Muscle of back (tissue), 11 donors: ENCODE data around the gene LYAR. TPM values are rescaled to one million over a fixed set of nuclear protein-coding genes. Genes with fewer than 3 reads are reported as not detected.
"Not testable (repeated sequence)": the region's sequence is repeated elsewhere in the genome, so short reads cannot be mapped to it uniquely, and the experiment has no call there.

Experiments
- DNase-seq, 3 donors: peaks; one replicate each; pipeline versions ENCODE4 v3.0.0 to v3.0.0-alpha.2; 2013
- polyA plus RNA-seq, 10 donors: library from polyadenylated mRNA; unstranded; fragments of 120-200 nt; gene quantifications; one replicate each; pipeline ENCODE4 v1.2.1, GENCODE V29; 2013; ENCODE audit not compliant: insufficient read length in 10 of 10

LYAR gene
- polyA plus RNA-seq, 10 donors, result 13.4 to 18.2 (median 16.0) TPM

DNA sequence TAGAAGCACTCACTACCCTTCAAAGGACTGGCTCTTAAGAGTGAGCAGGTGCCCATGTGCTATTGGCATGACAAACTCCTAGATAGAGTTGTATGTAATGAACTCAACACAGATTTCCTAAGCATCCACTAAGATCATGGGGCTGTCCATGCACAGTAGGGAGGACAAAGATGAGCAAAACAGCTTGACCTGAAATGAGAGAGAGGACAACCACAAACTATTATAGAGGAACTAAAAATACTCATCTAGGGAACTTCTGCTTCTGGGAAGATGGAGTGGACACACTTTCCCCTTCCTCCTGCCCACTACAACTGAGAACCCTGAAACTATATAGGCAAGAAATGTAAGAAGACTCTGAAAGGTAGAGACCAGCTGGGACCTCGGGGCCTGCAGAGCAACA, 21.2 kb downstream of the LYAR start:
- DNase-seq, result no peak

DNA sequence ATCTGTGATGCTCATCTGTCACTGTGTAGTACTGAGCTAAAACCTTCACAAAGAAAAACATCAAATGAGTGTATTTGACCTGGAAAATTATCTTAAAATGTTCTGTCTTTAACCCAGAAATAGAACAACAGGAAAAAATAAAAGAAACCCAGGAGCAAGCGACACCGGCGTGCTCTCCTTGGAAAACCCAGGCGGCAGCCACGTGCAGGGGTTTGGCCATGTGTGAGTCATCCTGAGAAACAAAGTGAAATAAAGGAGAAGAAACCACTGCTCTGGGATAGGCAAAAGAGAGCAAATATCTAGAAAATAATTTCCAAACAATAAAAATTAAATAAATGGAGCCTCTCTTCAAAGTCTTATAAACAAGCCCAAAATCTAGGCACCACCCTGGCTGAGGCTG, 22.0 kb downstream of the LYAR start:
- DNase-seq, result no peak

DNA sequence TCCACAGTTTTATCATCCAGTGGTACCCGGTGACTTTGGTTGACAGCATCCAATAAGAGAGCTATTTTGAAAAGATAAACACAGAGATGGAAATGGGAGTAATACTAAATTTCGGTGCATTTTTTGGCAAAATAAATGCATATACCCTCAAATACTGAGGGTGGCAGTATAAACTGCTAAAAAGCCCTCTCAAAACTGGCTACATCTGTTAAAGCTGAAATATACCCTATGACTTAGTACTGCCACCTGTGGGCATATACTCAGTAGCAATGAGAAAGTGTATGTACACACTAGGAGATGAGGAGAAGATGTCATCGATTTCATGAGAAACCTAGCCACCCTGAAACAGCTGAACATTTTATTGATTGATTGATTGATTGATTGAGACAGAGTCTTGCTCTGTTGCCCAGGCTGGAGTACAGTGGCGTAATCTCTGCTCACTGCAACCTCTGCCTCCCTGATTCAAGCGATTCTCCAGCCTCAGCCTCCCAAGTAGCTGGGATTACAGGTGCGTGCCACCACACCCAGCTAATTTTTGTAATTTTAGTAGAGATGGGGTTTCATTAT, 29.7 kb downstream of the LYAR start:
- DNase-seq, result no peak

DNA sequence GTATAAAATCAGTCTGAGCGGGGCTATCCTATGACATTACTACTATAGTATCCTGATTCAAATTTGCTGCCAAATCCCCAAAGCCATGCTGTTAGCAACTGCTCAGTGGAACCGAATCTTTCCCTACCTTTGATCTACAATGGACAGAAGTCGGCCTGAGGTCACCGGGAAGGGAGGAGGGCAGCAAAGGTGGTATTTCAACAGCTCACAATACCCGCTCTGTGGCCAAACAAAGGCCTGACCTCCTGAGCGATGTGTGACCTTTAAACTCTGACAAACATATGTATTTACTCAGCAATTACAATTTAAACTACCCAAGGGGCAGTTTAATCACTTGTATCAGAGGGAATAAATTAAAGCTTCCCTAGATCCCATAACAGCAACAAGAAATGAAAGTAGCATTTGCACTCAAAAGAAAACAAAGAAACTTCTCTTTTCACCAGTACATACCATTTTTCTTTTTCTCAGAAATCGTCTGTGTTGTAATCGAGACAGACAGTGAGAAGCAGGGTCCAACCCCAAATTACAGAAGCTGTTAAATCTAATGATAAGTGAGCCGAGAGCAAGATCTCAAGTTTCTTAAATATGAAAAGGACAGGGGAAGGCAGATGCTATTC, 30.4 kb downstream of the LYAR start:
- DNase-seq, result peak in 1 of 3 donors; percentile 24

DNA sequence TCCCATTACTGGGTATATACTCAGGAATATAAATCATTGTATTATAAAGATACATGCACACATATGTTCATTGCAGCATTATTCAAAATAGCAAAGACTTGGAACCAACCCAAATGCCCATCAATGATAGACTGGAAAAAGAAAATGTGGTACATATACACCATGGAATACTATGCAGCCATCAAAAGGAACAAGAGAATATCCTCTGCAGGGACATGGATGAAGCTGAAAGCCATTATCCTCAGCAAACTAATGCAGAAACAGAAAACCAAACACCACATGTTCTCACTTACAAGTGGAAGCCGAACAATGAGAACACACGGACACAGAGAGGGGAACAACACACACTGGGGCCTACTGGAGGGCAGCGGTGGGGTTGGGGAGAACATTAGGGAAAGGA, 32.2 kb downstream of the LYAR start:
- DNase-seq, result not testable (repeated sequence)

DNA sequence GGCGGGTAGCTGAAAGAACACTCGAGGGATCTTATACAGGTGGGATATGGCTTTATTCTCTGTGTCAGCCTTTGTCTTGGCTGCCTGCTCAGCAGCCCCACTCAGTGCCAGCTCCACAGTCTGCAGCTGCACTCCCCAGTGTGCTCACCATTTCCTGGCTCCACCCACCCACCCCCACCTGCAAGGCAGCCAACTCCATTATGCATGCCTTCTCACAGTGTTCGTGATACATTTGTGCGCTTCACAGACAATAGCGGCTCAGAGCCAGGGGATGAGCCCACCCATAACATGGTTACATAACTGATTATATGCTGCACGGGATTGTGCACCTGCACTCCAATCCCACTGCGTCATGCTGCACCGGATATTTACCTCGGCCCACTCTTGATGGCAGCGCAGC, 33.2 kb downstream of the LYAR start:
- DNase-seq, result peak in 1 of 3 donors; percentile 41

DNA sequence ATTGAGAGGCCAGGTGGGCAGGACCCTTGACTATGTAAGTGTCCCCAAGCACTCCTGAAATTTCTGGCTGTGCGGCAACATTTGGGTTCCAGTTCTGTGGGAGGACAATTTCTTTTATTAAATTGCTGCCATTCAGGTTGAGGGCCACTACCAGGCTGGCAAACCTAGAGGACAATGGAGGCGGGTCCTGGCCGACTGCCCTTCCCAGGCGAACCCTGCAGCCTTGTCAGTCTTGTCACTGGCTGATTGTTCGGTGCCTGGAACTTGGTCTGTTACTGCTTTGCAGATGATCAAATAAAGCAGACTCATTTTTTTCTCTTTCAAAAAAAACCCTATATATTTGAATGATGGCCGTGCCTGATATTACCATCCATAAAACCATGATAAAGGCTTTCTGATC, 35.3 kb downstream of the LYAR start:
- DNase-seq, result no peak

DNA sequence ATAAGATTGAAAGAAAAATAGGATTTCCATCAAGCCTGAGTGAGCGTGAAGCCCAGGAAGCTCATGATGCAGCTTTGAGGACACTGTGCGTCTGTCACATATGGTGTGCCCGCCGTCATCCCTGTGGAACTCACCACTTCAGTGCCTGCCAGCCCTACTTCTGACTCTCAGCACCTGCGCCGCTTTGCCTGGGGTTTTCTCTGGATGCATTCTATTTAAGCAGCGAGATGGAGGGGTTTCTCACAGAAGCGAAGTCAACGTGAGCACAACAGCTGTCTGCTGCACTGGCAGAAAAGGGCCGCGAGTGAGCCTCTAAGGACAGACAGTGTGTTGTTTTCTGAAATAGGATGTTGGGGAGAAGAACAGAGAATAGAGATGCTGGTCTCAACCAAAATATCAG, 35.8 kb downstream of the LYAR start:
- DNase-seq, result no peak

DNA sequence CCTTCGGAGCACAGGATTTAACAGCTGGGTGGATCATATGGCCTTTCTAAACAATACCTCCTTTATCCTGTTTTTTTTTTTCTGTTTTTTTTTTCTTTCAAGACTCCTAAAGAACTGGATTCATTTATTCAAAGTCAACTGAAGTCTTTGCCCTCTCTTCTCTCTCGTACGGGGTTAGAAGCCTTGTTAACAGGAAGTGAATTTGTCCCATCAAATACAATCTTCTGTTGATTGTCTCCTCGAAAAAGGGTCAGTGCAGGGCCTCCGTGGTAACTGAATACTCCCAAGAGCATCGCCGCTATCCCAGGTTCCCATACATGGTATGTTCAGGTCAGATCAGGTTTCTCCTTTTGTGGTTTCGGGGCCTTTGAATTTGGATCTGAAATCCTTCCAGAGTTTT, 40.1 kb downstream of the LYAR start:
- no peak for DNase-seq

DNA sequence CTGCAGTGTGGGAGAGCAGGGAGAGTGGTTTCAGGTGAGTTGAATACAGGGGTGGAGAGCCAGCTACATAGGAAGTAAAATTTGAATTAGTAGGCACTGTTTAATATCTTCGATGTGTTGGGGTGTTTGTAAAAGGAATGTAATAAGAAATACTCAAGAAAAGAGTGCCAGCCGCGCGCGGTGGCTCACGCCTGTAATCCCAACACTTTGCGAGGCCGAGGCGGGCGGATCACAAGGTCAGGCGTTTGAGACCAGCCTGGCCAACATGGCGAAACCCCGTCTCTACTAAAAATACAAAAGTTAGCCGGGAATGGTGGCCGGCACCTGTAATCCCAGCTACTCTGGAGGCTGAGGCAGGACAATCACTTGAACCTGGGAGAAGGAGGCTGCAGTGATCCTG, 40.6 kb downstream of the LYAR start:
- not testable (repeated sequence) for DNase-seq

DNA sequence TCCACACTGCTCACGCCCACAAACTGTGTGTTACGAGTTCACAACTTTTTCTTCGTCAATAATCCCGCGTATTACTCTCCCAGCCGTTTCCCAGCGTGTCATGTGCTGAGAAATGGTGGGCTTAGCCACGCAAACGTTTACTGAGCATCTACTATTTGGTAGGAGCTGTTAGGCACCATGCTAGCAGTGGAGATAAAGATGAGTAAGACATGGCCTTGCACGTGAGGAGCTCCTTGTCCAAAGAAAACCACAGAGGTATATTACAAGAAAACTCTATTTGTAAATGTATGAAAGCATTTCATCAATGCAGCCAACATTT, 41.1 kb downstream of the LYAR start:
- DNase-seq, result no peak

DNA sequence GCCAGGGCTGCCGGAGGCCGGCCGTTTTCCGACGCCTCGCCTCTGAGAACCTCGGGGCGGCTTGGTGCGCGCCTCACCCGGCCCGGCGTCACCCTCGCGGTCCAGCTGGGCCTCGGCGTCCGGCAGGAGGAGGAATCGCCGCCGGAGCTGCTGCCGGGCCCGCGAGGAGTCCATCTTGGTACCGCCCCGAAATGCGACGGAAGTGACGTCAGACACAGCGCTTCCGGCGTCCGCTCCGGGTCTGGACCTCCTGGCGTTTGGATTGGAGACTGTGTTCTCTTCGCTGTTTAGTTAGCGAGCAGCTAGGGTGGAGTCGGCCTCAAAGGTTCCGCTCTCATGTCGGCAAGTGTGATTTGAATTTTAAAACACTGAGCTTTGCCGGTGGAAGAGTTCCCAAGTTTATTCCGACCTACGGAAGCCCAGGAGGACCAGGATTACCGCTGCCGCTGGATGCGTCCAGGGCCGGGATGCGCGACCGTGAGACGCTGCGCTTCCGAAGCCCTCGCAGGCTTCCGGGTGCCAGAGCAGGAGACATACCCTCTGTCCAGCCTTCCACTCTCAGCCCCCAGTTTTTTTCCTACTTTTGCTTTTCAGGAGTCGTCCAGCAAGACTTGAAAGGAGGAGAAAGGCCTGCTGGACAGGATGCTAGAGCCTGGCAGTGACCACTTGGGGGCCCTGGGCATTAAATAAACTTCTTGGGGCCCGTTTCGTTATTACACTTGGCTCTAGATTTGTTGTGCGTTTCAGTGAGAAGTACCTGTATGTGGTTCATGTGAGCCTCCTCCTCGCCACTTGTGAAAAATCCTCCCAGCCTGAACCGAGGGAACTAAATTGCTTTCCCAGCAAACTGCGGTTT, 41.7 kb downstream of the LYAR start, which contains the start of gene TMEM128:
Gene TMEM128 (minus strand): TSS at position 195 of the 856 bp plus-strand sequence. CDS start 21 bp downstream, at position 174.
- peak; percentile 94 to 99 (median 98) for DNase-seq

DNA sequence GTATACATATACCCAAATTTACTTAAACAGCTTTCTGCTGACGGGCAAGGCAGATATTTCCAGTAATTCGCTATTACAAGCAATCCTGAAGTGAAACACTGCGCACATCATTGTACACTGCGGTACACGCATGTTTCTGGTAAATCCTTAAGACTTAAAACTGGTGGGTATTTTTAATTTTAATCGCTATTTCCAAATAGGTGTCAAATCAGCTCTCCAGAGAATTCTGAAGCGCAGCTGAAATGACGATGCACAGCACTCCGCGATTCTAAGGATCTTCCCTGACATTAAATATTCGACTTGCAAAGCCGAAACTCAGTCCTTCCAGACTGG, 42.3 kb downstream of the LYAR start:
- DNase-seq, result no peak

DNA sequence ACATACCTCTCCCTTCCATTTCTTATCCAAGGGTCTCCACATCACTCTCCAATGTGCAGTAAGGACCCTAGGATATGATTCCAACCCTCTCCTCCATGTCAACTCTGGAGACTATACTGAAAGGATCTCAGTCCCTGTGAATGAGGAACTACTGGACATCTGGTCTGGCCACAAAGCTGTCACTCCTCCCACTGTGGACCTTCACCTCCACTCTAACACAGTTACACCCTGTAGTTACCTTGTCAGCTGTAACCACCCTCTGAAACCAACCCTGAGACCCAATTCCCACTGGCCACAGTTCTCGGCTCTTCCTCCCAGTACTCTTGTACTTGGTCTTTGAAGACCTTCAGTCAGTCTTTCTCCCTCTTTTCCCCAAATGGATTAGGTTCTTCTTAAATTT, 44.8 kb downstream of the LYAR start:
- DNase-seq, result no peak

DNA sequence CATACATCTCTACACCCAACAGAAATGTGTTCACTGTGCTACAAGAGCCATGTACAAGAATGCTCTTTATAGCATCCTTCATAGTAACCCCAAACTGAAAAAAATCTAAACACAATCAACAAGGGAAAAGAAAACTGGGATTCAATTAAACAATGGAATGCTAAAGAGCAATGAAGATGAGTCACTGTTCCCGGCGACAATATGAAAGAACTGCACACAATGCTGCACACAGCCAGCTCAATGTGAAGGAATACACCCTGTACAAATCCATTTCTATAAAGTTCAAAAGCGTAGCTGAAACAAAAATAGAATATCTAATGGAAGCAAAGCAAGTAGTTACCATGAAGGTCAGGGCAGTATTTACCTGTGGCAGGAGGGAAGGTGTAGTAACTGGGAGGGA, 50.4 kb downstream of the LYAR start:
- not testable (repeated sequence) for DNase-seq

DNA sequence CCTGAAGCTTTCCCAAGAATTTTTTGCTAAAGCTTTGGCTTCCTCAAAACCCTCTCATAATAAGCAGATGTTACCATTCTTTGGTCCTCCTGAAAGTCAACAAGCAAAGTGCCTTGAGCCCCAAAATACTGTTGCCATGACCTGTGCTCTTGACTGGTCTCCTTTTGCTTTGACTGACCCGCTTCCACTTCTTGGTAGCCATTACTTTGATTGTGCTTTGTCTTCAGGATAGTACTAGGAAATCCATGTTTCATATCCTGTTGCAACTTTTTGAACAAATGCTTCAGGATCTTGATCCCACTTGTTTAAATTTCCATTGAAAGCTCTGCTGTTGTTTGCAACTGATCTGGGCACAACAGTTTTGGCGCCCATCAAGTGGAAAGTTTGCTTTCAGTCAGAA, 56.3 kb downstream of the LYAR start:
- DNase-seq, result no peak

DNA sequence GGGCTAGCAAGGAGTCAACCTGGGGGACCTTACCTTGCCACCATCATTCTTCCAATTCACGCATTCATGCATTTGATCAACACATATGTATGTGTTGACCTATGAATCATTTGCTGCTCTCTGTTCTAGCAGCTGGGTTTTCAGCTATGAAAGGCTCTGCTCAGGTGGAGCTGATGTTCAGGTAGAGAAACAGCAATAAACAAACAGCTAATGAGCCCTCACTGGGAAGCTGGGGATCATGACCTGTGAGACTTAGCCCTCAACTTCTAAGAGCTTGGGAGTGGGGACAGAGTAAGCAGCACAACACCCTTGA, 61.6 kb downstream of the LYAR start:
- no peak for DNase-seq

DNA sequence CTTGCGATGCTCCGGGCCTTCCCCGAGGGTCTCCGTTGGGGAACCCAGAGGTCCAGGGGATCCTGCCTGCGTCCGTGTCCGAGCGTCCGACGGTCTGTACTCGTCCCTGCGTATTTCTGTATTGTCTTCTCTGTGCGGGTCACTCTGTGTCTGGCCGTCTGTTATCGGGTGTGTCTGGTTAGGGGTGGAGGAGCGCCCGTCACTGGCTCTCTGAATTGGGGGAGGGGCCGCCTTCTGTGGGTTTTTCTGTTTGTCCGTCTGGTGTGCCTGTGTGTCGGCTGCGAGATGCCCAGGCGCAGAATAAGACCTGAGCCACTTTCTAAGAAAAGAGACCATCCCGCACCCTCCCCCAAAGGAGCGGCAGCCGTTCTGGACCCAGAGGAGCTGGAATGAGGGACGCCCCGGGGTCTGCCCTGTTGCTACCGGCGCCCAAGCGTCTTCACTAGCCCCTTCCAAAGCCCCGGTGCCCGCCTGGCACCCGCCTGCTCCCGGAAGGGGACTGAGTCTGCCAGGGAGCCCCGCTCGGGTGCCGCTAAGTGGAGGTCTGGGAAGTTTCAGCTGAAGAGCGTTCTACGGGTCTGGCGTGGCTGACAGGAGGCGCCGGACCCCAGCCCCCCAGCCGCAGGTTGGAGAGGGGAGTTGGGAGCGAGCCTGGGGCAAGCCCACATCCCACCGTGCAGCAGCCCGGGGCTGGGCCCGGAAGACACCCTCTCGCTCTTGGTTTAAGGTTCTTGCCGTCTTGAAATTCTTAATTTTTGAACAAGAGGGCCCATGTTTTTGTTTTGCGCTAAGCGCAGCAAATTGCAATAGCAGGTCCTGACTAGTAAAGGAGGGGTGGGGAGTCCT, 62.2 kb downstream of the LYAR start:
- no peak for DNase-seq

DNA sequence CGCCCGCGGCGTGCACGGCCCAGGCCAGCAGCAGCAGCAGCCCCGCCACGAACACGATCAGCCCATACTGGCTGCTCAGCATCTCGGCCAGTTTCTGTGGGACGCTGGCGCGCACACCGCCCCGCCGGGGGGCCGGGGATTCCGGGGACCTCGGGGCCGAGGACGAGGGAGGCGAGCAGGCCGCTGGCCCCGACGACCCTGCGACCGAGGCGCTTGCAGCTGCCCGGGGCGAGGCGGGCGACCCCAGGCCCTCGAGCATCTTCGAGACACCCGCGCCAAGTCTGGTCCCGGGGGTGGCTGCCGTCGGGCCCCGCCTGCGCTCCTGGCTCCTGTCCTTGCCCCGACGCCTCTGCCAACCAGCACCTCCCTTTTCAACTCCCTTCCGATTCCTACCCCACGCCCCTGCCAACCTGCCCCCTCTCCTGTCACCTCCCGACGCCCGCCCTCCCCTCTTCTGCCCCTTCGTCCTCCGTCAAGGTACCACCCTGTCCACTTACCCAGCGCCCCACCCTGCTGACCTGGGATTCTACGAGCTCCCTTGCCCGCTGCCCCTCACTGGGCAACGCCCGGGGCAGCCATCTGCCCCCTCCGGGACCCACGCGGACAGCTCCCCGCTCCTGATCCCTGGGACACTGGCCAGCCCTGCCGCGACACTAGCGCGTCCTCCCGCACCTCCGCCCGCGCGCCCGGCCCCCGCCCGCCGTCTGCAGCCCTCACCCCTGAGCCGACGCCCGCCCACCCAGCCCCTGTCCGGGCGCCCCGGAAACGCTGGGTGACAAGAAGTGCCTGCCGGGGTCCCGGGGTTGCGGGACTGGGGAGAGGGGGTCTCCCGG, 63.1 kb downstream of the LYAR start, which contains the start of gene OTOP1:
Gene OTOP1 (minus strand): TSS at position 324 of the 833 bp plus-strand sequence. CDS start 65 bp downstream, at position 259.
- DNase-seq, result no peak

DNA sequence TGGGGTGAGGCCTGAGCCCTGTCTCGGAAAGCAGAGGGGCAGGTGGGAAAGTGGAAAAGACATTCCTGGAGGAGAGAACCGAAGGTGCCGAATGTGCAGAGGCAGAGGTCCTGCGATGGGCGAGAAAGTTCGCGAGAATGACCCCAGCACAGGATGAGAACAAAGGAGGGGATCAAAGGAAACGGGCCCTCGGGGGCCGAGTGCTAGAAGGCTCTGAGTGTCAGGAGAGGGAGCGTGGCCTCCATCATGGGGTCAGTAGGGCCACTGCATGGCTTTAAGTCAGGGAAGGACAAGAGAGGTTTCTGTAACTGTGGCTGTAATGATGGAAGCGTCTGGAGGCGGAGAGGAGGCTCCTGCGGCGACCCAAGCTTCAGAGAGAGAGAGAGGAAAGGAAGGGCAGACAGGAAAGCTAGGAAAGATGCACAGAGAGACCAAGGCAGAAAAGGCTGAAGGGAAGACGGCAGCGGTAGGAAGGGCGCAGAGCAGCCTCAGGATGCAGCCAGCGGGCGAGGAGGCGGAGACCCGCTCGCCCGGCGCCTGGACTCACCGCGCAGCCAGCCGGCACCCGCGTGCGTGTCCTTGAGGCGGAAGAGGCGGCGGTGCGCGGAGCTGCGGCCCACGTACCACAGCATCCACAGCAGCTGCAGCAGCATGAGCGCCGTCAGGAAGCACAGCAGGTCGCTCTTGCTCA, 63.9 kb downstream of the LYAR start:
- no peak for DNase-seq
